Measurements from ENCODE around the gene BLOC1S4.

GRCh38 chr4:6765703-6766102, 49.7 kb downstream of the BLOC1S4 start:
- TF ChIP-seq CTCF (IDR thresholded peaks at IDR 0.05) (no peak), POLR2A (IDR thresholded peaks at IDR 0.05) (no peak)
